HL-60 (cell line): ENCODE measurements around the gene OPN1MW.
"Not testable (repeated sequence)": the region's sequence is repeated elsewhere in the genome, so short reads cannot be mapped to it uniquely, and the experiment has no call there.

Experiments
- CTCF ChIP-seq: IDR thresholded peaks from one replicate; pipeline ENCODE4 v1.5.1; 2011; ENCODE audit warnings: low read length, control low read depth, inconsistent platforms; ENCODE audit not compliant: insufficient read depth
- GABPA ChIP-seq: IDR thresholded peaks from 2 replicates; pipeline ENCODE4 v1.6.1; 2012; ENCODE audit warnings: low read depth
- POLR2AphosphoS5 ChIP-seq: IDR thresholded peaks from 2 replicates; pipeline ENCODE4 v1.6.1; 2012; ENCODE audit warnings: low read depth
- REST ChIP-seq: IDR thresholded peaks from 2 replicates; pipeline ENCODE4 v1.6.1; 2012; ENCODE audit warnings: low read depth; ENCODE audit not compliant: insufficient replicate concordance
- SPI1 ChIP-seq: IDR thresholded peaks from 2 replicates; pipeline ENCODE4 v1.6.1; 2012; ENCODE audit warnings: low read depth, mild to moderate bottlenecking, borderline replicate concordance

- not testable (repeated sequence) for TF ChIP-seq CTCF, POLR2AphosphoS5, REST, SPI1, GABPA
Observed at GRCh38 chrX:154209670-154210418, 27.4 kb downstream of the OPN1MW start.
